Gastrocnemius medialis (tissue), 4 donors: ENCODE results near the gene TEX54. TPM values are rescaled to one million over a fixed set of nuclear protein-coding genes. Genes with fewer than 3 reads are reported as not detected.

Experiments used
- ATAC-seq, 2 donors: fragments of 150-250 bp; one replicate each; pipeline ENCODE4 v1.9.1; 2016
- DNase-seq, 2 donors: peaks; one replicate each; pipeline ENCODE4 v3.0.0-alpha.2; 2019
- H3K27ac ChIP-seq, 4 donors: fragments of 200-600 bp; sonication (generic); 1 replicate in 1 of 4; 2 replicates in 3 of 4; pipeline ENCODE4 v1.5.1; 2016 to 2018; ENCODE audit warnings: mild to moderate bottlenecking in 2 of 4, moderate library complexity in 1 of 4
- H3K27me3 ChIP-seq, 3 donors: fragments of 200-600 bp; sonication (generic) in 2 of 3; 1 replicate in 1 of 3; 2 replicates in 2 of 3; pipeline versions ENCODE4 v1.5.1 to v1.6.0; 2016 to 2019; ENCODE audit warnings: mild to moderate bottlenecking in 1 of 3, moderate library complexity in 1 of 3
- H3K36me3 ChIP-seq, 2 donors: fragments of 200-600 bp; sonication (generic) in 1 of 2; one replicate each; pipeline ENCODE4 v1.5.1; 2017 to 2018
- H3K4me1 ChIP-seq, 2 donors: fragments of 200-600 bp; sonication (generic) in 1 of 2; one replicate each; pipeline ENCODE4 v1.5.1; 2016 to 2017; ENCODE audit warnings: mild to moderate bottlenecking in 2 of 2
- H3K4me3 ChIP-seq, 4 donors: fragments of 200-600 bp; sonication (generic) in 3 of 4; 1 replicate in 1 of 4; 2 replicates in 3 of 4; pipeline ENCODE4 v1.5.1; 2016 to 2019; ENCODE audit warnings: mild to moderate bottlenecking in 2 of 4
- H3K9me3 ChIP-seq, 3 donors: fragments of 200-600 bp; sonication (generic) in 2 of 3; 1 replicate in 1 of 3; 2 replicates in 2 of 3; pipeline ENCODE4 v1.5.1; 2016 to 2019
- CTCF ChIP-seq, 5 experiments: fragments of 450-650 bp in 3 of 5; fragments of 200-600 bp in 2 of 5; sonication (generic) in 2 of 5; IDR thresholded peaks in 4 of 5; conservative IDR thresholded peaks in 1 of 5; 1 replicate in 4 of 5; 2 replicates in 1 of 5; pipeline ENCODE4 v1.5.1; 2016 to 2019; ENCODE audit warnings: antibody characterized with exemption in 5 of 5, mild to moderate bottlenecking in 3 of 5, moderate library complexity in 3 of 5
- POLR2A ChIP-seq, 2 donors: fragments of 450-650 bp; IDR thresholded peaks; one replicate each; pipeline ENCODE4 v1.6.1; 2017; ENCODE audit warnings: antibody characterized with exemption in 2 of 2, mild to moderate bottlenecking in 2 of 2, moderate library complexity in 2 of 2
- in situ Hi-C, 4 donors: fragments of 200-750 bp; cut with MboI; loops; one replicate each; pipeline versions ENCODE4 v1.15.0 to v1.8.0; 2017; ENCODE audit warnings: low sequenced_read_pairs in 4 of 4
- intact Hi-C: fragments of 100-400 bp; cut with DNase I; formaldehyde crosslinking; loops from one replicate; pipeline ENCODE4 v1.15.1; 2023; ENCODE audit warnings: low total_unique reads
- total RNA-seq, 4 donors: library from RNA; depleted of rRNA; stranded (reverse); fragments of >200 nt; gene quantifications; one replicate each; pipeline versions ENCODE4 v1.1.0 to v1.2.3, GENCODE V29; 2016

TEX54 gene
- total RNA-seq, 4 donors from 2014 or later = not detected

GRCh38 chr11:62853279-62853965 is 20.8 kb upstream of the TEX54 start:
- no peaks in the 10 kb centered on the region for H3K9me3 ChIP-seq
- intact Hi-C loops (no loop called here), in situ Hi-C loops (loop anchor here (25.0 kb wide), 1 partner anchor 466 kb away; no protein-coding TSS in a partner anchor)
- DNase-seq (no peak), ATAC-seq (no peak)
- no peak overlapping the region for H3K4me3 ChIP-seq
- H3K36me3 ChIP-seq = peaks cover 0 to 35% of the 10 kb centered on the region in 2 donors
- peaks cover 20 to 21% of the 10 kb centered on the region in 2 donors for H3K4me1 ChIP-seq
- H3K27ac ChIP-seq = peak overlapping the region; percentile 7 to 88 (median 85)
- no peaks in the 10 kb centered on the region for H3K27me3 ChIP-seq
- TF ChIP-seq CTCF (IDR thresholded peaks at IDR 0.05 in 4 of 5, conservative IDR thresholded peaks at IDR 0.05 in 1 of 5) (no peak), POLR2A (IDR thresholded peaks at IDR 0.05) (no peak)

- Histone ChIP-seq H3K36me3 (peaks cover 0 to 35% of the 10 kb centered on the region in 2 donors), H3K27me3 (no peaks in the 10 kb centered on the region), H3K4me3 (no peak overlapping the region), H3K4me1 (peaks cover 20 to 21% of the 10 kb centered on the region in 2 donors), H3K9me3 (no peaks in the 10 kb centered on the region), H3K27ac (peak overlapping the region in 1 of 4 donors; percentile 37)
- in situ Hi-C loops = loop anchor here (25.0 kb wide), 1 partner anchor 465 kb away; no protein-coding TSS in a partner anchor
- ATAC-seq (no peak), DNase-seq (no peak)
- TF ChIP-seq POLR2A (IDR thresholded peaks at IDR 0.05) (no peak), CTCF (IDR thresholded peaks at IDR 0.05 in 4 of 5, conservative IDR thresholded peaks at IDR 0.05 in 1 of 5) (no peak)
- intact Hi-C loops = no loop called here
Measured at GRCh38 chr11:62852523-62853188, 20.0 kb upstream of the TEX54 start.

GRCh38 chr11:62851807-62852522 is 19.3 kb upstream of the TEX54 start:
- in situ Hi-C loops = loop anchor here (25.0 kb wide), 1 partner anchor 465 kb away; no protein-coding TSS in a partner anchor
- TF ChIP-seq POLR2A (IDR thresholded peaks at IDR 0.05) = no peak
- TF ChIP-seq CTCF (IDR thresholded peaks at IDR 0.05 in 4 of 5, conservative IDR thresholded peaks at IDR 0.05 in 1 of 5) = no peak
- intact Hi-C loops = no loop called here

GRCh38 chr11:62850911-62851806 is 18.5 kb upstream of the TEX54 start:
- Histone ChIP-seq H3K4me1 (peaks cover 14 to 20% of the 10 kb centered on the region in 2 donors), H3K9me3 (no peaks in the 10 kb centered on the region), H3K27me3 (no peaks in the 10 kb centered on the region), H3K27ac (peak overlapping the region in 2 of 4 donors; percentile 27 to 37), H3K36me3 (peaks cover 0 to 35% of the 10 kb centered on the region in 2 donors), H3K4me3 (no peak overlapping the region)
- no peak for TF ChIP-seq CTCF (IDR thresholded peaks at IDR 0.05 in 4 of 5, conservative IDR thresholded peaks at IDR 0.05 in 1 of 5)
- TF ChIP-seq POLR2A (IDR thresholded peaks at IDR 0.05) = no peak
- DNase-seq (no peak), ATAC-seq (no peak)
- in situ Hi-C loops (loop anchor here (25.0 kb wide), 1 partner anchor 464 kb away; no protein-coding TSS in a partner anchor), intact Hi-C loops (no loop called here)

More at GRCh38 chr11:62851807-62852522, 19.3 kb upstream of the TEX54 start:
- Histone ChIP-seq H3K9me3 (no peaks in the 10 kb centered on the region), H3K4me1 (peaks cover 20 to 21% of the 10 kb centered on the region in 2 donors), H3K36me3 (peaks cover 0 to 35% of the 10 kb centered on the region in 2 donors), H3K27ac (peak overlapping the region in 1 of 4 donors; percentile 37), H3K4me3 (no peak overlapping the region), H3K27me3 (no peaks in the 10 kb centered on the region)
- no peak for DNase-seq
- no peak for ATAC-seq
